NCI-H69 (cell line): Measurements from ENCODE around the gene VIPR2.
A peak's percentile ranks its signal among the peaks of the same experiment; 100 is the strongest.
"Not testable (repeated sequence)": the region's sequence is repeated elsewhere in the genome, so short reads cannot be mapped to it uniquely, and the experiment has no call there.

Experiments used
- DNase-seq: peaks from one replicate; lab custom pipeline; 2025; lab: John Stamatoyannopoulos, UW

VIPR2 gene

DNA sequence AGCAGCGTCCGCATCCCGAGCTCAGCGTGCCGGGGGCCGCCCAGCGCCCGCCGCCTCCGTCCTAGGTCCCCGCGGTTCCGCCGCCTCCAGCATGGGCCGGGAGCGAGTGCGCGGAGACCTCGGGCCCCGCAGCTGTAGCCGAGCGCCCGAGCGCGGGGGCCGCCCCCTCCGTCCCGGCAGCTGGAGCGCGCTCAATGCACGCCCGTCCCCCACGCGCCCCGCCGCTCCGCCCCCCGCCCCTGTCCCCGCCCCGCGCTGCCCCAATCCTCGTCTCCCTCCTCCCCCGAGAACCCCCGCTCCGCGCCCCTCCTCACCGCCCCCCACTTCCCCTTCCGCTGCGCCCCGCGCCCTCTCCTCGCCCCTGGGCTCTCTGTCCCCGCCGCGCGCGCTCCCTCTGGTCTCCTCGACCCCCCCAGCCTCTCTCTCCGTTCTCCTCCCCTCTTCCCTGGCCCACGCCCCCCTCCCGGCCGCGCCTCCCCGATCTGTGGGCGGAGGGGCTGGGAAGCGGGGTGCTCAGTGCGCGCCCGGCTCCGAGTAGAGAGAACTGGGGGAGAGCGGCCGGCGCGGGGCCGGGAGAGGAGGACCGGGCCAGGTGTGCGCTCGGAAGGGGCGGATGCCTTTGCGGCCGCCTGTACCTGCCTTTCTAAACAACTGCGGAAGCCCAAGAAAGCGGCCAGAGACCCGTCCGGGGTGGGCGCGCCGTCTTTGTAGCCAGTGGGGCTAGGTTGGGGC is at the start of gene VIPR2:
VIPR2 (minus strand) TSS at position 110 of the 732 bp plus-strand sequence; CDS start at position 14, 96 bp downstream.
- DNase-seq = peak; percentile 43

- DNase-seq = no peak
Observed at GRCh38 chr7:159193543-159194090, 49.0 kb upstream of the VIPR2 start.

DNA sequence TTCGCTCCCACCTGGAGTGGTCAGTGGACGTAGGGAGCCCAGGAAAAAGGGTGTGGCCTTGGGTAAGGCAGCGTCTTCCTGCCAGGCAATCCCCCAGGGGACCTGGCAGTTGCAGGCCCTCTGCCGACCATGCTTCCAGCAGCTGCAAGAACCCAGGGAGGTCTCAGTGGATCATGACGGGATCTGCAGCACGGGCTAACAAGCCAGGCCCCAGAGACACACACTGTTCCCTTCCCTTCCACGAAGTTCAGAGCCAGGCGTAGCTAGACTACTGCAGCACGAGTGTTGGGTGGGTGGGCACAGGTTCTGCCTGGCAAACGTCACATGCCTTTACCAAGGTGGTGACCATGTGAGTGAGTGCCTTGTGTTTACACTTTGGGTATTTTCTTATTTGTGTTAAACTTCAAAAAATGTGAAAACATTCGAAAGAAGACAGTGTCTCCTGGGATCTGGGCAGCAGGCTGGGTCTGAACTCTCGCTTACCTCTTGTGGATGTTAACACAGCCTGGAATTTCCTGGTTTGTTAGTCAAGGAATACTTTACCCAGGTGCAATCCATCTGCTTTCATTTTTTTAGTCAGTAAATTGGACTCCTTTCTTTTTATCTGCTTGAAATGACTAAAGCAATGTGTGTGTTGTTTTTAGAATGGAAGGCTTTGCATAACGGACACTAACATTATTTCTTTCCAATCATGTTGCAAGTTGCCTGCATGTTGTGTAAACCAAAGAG is 48.2 kb upstream of the VIPR2 start:
- DNase-seq = no peak

- DNase-seq = no peak
Observed at GRCh38 chr7:159192013-159192412, 47.3 kb upstream of the VIPR2 start.

DNA sequence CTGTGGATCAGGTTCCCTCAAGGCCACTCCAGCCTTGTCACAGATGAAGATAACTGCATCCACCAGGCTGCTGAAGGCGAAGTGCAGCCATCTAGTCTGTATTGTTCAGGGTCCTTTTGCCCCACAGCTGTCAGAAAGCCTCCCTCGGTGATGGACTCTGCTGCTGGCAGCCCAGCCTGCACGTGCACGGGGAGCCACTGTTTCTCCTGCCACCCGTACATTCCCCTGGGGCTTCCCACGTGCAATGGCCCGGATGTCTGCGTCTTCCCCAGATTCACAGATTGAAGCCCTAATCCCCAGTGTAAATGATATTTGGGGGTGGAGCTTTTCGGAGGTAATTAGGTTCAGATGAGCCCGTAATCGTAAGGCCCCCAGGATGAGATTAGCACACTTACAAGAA is 46.6 kb upstream of the VIPR2 start:
- no peak for DNase-seq

GRCh38 chr7:159188011-159188410 is 43.3 kb upstream of the VIPR2 start:
- DNase-seq = no peak

DNA sequence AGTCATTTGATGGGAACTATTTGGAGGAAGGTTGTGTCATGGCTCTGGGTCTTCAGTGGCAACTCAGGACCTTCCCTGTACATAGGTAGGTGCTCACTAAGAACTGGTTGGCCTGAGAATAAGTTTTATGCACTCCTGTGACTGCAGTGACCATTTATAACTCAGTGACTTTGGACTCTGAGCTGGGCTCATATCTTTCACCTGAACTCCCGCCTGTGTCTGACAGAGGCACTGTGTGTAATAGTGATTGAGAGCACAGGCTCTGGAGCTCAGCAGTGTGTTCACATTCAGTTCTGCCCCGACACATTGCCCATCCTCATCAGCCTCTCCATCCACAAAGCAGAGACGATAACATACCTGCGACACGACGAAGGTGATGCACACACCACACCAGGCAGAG is 34.6 kb upstream of the VIPR2 start:
- no peak for DNase-seq

- DNase-seq = no peak
Observed at GRCh38 chr7:159177284-159177953, 32.8 kb upstream of the VIPR2 start.

DNA sequence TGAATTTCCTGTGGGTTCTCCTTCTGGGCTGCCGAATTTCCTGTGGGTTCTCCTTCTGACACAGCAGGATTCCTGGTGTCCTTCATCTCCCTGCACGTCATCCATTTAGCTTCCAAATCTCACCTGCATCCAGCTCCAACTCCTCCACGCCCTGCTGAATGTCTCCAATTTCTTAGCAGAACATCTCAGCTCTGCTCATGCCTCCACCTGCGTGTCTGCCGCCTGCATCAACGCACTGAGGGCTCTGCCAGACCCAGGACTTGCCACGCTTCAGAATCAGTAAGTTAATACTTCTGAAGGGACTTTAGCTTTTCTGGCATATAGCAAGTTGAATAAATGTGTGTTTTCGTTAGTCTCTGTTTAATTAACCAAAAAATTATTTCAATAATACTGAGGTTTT is 31.1 kb upstream of the VIPR2 start:
- no peak for DNase-seq

DNA sequence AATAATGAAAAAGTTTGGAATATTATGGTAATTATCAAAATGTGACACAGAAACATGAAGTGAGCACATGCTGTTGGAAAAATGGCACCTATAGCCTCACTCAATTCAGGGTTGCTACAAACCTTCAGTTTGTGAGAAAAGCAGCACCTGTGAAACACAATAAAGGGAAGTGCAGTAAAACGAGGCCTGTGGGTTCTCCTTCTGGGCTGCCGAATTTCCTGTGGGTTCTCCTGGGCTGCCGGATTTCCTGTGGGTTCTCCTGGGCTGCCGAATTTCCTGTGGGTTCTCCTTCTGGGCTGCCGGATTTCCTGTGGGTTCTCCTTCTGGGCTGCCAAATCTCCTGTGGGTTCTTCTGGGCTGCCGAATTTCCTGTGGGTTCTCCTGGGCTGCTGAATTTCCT is 30.4 kb upstream of the VIPR2 start:
- DNase-seq = not testable (repeated sequence)

GRCh38 chr7:159172400-159172799 is 27.7 kb upstream of the VIPR2 start:
- DNase-seq = no peak

DNA sequence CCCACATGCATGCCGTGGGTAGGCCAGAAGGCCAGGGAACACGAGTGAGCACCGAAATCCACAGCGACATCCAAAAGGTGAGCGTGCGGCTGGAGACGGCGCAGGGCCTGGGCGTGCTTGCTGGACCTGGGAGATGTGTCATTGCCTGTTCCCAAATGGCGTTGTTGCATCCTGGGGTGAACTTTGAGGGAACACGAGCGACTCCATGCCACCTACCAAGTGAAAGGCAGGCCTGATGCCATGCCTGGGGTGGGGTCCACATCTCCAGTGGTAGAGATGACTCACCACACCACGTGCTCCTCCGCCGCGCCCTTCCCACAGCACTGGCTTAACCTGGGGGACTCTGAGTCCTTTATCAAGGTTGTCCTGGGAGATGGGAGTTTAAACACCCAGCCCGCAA is 24.7 kb upstream of the VIPR2 start:
- DNase-seq = no peak

GRCh38 chr7:159167139-159167538 is 22.5 kb upstream of the VIPR2 start:
- DNase-seq = no peak

DNA sequence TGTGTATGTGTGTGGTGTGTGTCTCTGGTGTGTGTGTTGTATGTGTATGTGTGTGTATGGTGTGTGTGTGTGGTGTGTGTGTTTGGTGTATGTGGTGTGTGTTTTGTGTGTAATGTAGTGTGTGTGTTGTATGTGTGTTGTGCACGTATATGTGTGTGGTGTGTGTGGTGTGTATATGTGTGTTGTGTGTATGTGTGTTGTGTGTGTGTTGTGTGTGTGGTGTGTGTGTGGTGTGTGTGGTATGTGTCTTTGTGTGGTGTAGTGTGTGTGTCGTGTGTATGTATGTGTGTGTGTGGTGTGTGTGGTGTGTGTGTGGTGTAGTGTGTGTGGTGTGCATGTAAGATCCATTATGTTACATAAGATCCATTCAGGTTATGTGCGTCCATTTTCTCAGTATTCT is 21.9 kb upstream of the VIPR2 start:
- DNase-seq = no peak

GRCh38 chr7:159165352-159165751 is 20.7 kb upstream of the VIPR2 start:
- no peak for DNase-seq

- DNase-seq = not testable (repeated sequence)
Observed at GRCh38 chr7:159163703-159164301, 19.1 kb upstream of the VIPR2 start.

- not testable (repeated sequence) for DNase-seq
Observed at GRCh38 chr7:159162050-159162626, 17.5 kb upstream of the VIPR2 start.

DNA sequence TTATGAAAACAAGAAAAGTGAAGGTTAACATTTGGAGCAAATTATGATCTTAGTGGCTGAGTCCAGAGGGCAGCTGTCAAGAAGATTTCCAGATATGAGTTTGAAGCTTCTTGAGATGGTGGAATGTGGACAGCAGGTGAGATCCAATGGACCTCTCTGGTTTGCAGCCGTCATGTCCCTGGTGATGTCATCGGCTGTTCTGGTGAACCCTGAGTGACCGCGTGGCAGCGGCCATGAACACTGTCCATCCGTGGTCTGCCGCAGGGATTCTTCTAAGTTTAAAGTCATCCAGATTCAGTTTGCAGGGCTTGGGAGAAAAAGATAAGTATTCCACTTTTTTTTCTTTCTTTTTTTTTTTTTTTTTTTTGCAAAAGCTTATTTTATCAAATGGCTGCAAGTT is 15.8 kb upstream of the VIPR2 start:
- no peak for DNase-seq

DNA sequence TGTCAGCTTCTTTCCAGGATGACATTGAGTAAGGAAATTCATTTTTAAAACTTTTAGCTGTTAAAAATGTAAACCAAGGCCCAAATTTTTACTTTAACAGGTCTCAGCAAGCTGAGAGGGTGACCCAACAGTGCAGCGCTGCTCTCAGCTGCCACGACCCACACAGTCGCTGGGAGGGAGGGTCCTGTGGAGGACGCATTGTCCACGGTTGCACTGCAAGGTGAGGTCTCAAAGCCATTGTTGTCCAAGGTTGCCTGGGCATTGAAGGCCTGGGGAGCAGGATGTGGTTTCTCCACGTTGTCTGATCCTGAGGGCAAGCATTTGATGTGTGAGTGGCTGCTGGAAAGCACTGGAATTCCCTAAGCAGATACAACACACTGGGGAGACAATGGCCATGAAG is 15.1 kb upstream of the VIPR2 start:
- no peak for DNase-seq

DNA sequence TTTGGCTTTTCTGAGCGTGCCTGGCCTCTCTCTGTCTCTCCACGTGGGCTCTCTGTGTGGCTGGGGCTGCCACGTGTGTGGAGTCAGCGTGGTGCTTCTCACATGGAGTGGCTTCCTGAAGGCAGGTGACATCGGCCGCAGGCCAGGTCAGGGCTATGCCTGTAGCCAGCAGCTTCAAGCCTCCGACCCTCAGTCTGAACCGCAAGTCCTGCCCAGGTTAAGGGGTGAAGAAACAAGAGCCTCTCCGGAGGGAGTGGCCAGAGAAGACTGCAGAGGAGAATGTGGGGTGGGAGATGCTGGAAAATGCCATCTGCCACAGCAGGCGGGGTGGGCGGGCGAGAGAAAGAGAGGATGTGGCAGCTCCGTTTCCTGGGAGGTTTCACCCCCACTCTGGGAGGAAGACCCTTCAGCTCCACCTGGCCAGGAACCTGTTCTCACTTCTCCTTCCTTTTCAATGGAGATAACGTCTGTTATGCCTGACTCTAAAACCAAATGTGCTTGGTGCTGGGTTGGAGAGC is 14.3 kb upstream of the VIPR2 start:
- no peak for DNase-seq

DNA sequence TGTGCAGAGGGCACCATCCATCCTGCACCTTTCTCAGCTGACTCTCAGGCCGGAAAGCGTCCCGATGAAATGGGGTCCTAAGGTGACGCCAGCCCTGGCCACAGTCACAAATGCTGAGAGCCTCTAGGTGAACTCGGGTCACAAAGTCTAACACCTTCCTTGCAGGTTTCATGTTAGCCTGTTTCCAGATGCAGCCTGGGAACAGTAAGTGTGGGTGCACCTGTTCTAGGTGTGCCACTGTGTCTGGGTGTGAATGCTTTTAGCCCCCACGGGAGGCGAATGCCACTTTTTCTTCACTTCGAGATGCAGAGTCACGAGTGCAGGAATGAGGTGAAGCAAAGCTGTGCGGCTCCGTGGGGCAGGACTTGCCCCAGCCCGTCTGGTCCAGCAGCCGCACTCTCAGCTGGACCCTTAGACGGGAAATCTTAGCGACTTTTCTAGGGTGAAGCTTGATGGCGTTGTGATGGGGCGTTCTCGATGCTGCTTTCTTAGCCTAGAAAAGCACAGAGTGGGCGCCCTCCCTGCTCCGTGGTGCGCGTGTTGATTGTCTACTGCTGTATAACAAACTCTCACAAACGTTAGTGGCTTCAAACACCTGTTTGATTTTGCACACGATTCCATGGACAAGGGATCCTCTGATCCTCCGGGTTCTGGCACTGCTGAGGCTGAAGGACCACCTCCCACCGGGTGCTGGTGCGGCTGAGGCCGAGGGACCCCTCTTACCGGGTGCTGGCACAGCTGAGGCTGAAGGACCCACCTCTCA is 13.6 kb upstream of the VIPR2 start:
- DNase-seq = no peak
